Peyer's patch (tissue), 4 donors: ENCODE results near the gene GADD45A.

ENCODE experiments used
- CTCF ChIP-seq, 6 experiments: fragments of 450-650 bp in 4 of 6; fragments of 200-600 bp in 2 of 6; sonication (generic) in 1 of 6; IDR thresholded peaks; one replicate each; pipeline ENCODE4 v1.5.1; 2017 to 2019; ENCODE audit warnings: antibody characterized with exemption in 6 of 6, mild to moderate bottlenecking in 3 of 6, moderate library complexity in 1 of 6
- POLR2A ChIP-seq, 2 donors: fragments of 450-650 bp; IDR thresholded peaks; one replicate each; pipeline ENCODE4 v1.5.1; 2017; ENCODE audit warnings: antibody characterized with exemption in 2 of 2, mild to moderate bottlenecking in 2 of 2, moderate library complexity in 2 of 2

GRCh38 chr1:67683766-67684525 is 1.1 kb upstream of the GADD45A start:
- TF ChIP-seq POLR2A (IDR thresholded peaks at IDR 0.05) (peak in 1 of 2 donors; percentile 29), CTCF (IDR thresholded peaks at IDR 0.05) (no peak)
